Measurements from ENCODE around the gene UBASH3A. TPM values are rescaled to one million over a fixed set of nuclear protein-coding genes. Genes with fewer than 3 reads are reported as not detected.

The UBASH3A gene
- total RNA-seq, 2 experiments from 2014 or later = not detected

DNA sequence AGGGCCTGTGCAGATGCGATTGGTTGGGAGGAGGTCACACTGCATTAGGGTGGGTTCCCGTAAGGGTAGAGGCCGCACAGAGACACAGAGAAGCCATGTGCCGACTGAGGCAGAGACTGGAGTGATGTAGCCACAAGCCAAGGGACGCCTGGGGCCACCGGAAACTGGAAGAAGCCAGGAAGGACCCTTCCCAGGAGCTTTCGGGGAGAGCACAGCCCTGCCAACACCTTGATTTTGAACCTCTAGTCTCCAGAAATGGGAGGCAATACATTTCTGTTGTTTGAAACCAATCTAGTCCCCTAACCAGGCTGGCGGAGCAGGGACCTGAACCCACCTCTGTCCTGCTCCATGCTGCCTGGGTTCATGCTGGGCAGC, 10.8 kb downstream of the UBASH3A start:
- no peak overlapping the region for H3K27ac ChIP-seq (ENCODE audit: low read depth, low read length, poor library complexity, severe bottlenecking)
- no peaks in the 10 kb centered on the region for H3K9me3 ChIP-seq (ENCODE audit: low read length)
- intact Hi-C loops (cut with micrococcal nuclease; ENCODE audit: unreplicated experiment) = no loop called here
- H3K4me3 ChIP-seq (ENCODE audit: low read depth, low read length, poor library complexity, severe bottlenecking) = no peak overlapping the region
- TF ChIP-seq EZH2phosphoT487 (IDR thresholded peaks at IDR 0.05; ENCODE audit: borderline replicate concordance, low read depth, low read length) = no peak
- TF ChIP-seq, protein P1, sequence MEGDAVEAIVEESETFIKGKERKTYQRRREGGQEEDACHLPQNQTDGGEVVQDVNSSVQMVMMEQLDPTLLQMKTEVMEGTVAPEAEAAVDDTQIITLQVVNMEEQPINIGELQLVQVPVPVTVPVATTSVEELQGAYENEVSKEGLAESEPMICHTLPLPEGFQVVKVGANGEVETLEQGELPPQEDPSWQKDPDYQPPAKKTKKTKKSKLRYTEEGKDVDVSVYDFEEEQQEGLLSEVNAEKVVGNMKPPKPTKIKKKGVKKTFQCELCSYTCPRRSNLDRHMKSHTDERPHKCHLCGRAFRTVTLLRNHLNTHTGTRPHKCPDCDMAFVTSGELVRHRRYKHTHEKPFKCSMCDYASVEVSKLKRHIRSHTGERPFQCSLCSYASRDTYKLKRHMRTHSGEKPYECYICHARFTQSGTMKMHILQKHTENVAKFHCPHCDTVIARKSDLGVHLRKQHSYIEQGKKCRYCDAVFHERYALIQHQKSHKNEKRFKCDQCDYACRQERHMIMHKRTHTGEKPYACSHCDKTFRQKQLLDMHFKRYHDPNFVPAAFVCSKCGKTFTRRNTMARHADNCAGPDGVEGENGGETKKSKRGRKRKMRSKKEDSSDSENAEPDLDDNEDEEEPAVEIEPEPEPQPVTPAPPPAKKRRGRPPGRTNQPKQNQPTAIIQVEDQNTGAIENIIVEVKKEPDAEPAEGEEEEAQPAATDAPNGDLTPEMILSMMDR (conservative IDR thresholded peaks at IDR 0.05; ENCODE audit: low read length) = no peak
- no peak overlapping the region for H3K4me2 ChIP-seq (ENCODE audit: low read length)
- BruUV-seq (replicated peaks) = no TSS peak
- no peaks in the 10 kb centered on the region for H3K4me1 ChIP-seq (ENCODE audit: insufficient read depth, low read length, poor library complexity, severe bottlenecking)
- no peaks in the 10 kb centered on the region for H4K20me1 ChIP-seq (ENCODE audit: insufficient read depth, low read length)
- H2AFZ ChIP-seq (ENCODE audit: low read length) = no peak overlapping the region
- CTCF ChIA-PET (ENCODE audit: unreplicated experiment) = no interaction called here
- POLR2A ChIA-PET = no interaction called here
- H3K9me2 ChIP-seq (ENCODE audit: insufficient read depth, low read length) = no peaks in the 10 kb centered on the region
- DNase-seq (ENCODE audit: low spot score) = no peak
- H3K36me3 ChIP-seq (ENCODE audit: insufficient read depth, low read length) = no peaks in the 10 kb centered on the region
- no peaks in the 10 kb centered on the region for H3K79me2 ChIP-seq (ENCODE audit: insufficient read depth, low read depth, low read length)

DNA sequence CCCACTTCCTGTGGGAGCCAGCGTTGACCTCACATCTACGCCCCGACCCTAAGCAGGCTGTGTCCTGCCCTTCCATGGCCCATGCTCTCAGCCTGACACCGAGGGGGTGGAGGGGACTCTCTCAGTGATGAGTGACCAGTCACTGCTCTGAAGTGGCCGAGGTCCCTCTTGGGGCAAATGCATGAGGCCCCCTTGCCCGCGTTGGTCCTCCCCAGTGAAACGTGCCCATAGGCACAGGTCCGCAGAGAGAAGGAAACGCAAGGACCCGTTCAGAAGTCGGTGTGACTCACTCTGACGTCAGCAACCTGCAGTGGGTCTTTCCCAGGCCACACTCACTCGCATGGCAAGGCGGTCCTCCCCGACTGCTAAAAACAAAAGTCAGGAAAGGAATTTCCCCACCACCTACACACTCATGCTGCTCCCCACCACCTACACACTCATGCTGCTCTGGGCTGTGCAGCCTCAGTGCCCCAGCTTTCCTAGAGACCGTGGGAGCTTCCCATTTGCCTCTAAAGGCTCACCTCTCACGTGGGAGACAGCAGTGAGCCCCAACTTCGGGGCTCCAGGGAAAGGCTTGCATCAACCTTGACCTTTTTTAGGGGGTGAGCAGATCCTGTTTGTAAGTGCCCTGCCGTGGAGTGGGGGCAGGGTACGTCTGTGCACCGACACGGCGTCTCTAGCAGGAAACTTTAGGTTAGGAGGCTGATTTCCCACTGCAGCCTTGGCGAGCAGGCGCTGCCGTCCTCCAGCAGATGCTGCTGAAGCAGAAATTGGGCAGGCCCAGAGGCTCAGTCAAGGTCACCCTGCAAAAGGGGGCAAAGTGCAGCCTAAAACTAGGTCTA, 11.4 kb downstream of the UBASH3A start:
- ChIA-PET CTCF (ENCODE audit: unreplicated experiment) (no interaction called here), POLR2A (interaction anchor here (1.1 kb wide), 1 partner anchor 120 kb away, joined by 3 read pairs; no protein-coding TSS in a partner anchor)
- Histone ChIP-seq H3K4me3 (ENCODE audit: low read depth, low read length, poor library complexity, severe bottlenecking) (no peak overlapping the region), H2AFZ (ENCODE audit: low read length) (no peak overlapping the region), H3K9me2 (ENCODE audit: insufficient read depth, low read length) (no peaks in the 10 kb centered on the region), H3K27ac (ENCODE audit: low read depth, low read length, poor library complexity, severe bottlenecking) (no peak overlapping the region), H3K36me3 (ENCODE audit: insufficient read depth, low read length) (no peaks in the 10 kb centered on the region), H3K4me1 (ENCODE audit: insufficient read depth, low read length, poor library complexity, severe bottlenecking) (no peaks in the 10 kb centered on the region), H3K79me2 (ENCODE audit: insufficient read depth, low read depth, low read length) (no peaks in the 10 kb centered on the region), H4K20me1 (ENCODE audit: insufficient read depth, low read length) (no peaks in the 10 kb centered on the region), H3K4me2 (ENCODE audit: low read length) (no peak overlapping the region), H3K9me3 (ENCODE audit: low read length) (no peaks in the 10 kb centered on the region)
- TF ChIP-seq EZH2phosphoT487 (IDR thresholded peaks at IDR 0.05; ENCODE audit: borderline replicate concordance, low read depth, low read length) = no peak
- TF ChIP-seq, protein P1 (conservative IDR thresholded peaks at IDR 0.05; ENCODE audit: low read length) = no peak
- no TSS peak for BruUV-seq (replicated peaks)
- no peak for DNase-seq (ENCODE audit: low spot score)
- intact Hi-C loops (cut with micrococcal nuclease; ENCODE audit: unreplicated experiment) = no loop called here

DNA sequence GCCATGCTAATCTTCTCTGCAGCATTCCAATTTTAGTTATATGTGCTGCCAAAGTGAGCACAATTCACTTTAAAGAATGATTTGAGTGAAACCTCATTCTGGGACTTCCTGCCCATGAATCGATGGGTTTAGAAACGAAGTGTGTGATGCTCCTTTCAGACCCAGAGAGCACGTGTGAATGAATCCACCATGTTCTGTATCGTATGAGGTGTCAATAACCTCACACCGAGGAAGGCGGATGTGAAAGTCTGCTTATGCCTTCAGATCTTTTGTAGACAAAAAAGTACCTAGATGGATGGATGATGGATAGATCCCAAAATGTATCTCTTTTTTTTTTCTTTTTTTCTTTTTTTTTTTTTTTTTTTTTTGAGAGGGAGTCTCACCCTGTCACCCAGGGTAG, 13.8 kb downstream of the UBASH3A start:
- H3K9me2 ChIP-seq (ENCODE audit: insufficient read depth, low read length) = no peaks in the 10 kb centered on the region
- no peak for DNase-seq (ENCODE audit: low spot score)
- no peak overlapping the region for H3K4me2 ChIP-seq (ENCODE audit: low read length)
- intact Hi-C loops (cut with micrococcal nuclease; ENCODE audit: unreplicated experiment) = no loop called here
- no peak overlapping the region for H3K27ac ChIP-seq (ENCODE audit: low read depth, low read length, poor library complexity, severe bottlenecking)
- H3K79me2 ChIP-seq (ENCODE audit: insufficient read depth, low read depth, low read length) = no peaks in the 10 kb centered on the region
- CTCF ChIA-PET (ENCODE audit: unreplicated experiment) = no interaction called here
- no peak overlapping the region for H3K4me3 ChIP-seq (ENCODE audit: low read depth, low read length, poor library complexity, severe bottlenecking)
- no peak for TF ChIP-seq EZH2phosphoT487 (IDR thresholded peaks at IDR 0.05; ENCODE audit: borderline replicate concordance, low read depth, low read length)
- TF ChIP-seq, protein P1 (conservative IDR thresholded peaks at IDR 0.05; ENCODE audit: low read length) = no peak
- H4K20me1 ChIP-seq (ENCODE audit: insufficient read depth, low read length) = no peaks in the 10 kb centered on the region
- H3K9me3 ChIP-seq (ENCODE audit: low read length) = no peaks in the 10 kb centered on the region
- POLR2A ChIA-PET = no interaction called here
- no peaks in the 10 kb centered on the region for H3K4me1 ChIP-seq (ENCODE audit: insufficient read depth, low read length, poor library complexity, severe bottlenecking)
- no TSS peak for BruUV-seq (replicated peaks)
- no peak overlapping the region for H2AFZ ChIP-seq (ENCODE audit: low read length)
- H3K36me3 ChIP-seq (ENCODE audit: insufficient read depth, low read length) = no peaks in the 10 kb centered on the region
